Vagina (tissue), 2 donors: ENCODE measurements around the gene CASZ1.

ENCODE experiments used
- CTCF ChIP-seq, 3 experiments: fragments of 450-650 bp in 2 of 3; fragments of 200-600 bp in 1 of 3; sonication (generic) in 1 of 3; IDR thresholded peaks; one replicate each; pipeline ENCODE4 v1.5.1; 2017 to 2019; ENCODE audit warnings: antibody characterized with exemption in 3 of 3, mild to moderate bottlenecking in 2 of 3, moderate library complexity in 2 of 3
- POLR2A ChIP-seq, 2 donors: fragments of 450-650 bp; IDR thresholded peaks; one replicate each; pipeline ENCODE4 v1.6.1; 2017; ENCODE audit warnings: antibody characterized with exemption in 2 of 2, mild to moderate bottlenecking in 2 of 2, moderate library complexity in 2 of 2
- POLR2AphosphoS5 ChIP-seq, 2 donors: sonication (generic); formaldehyde crosslinking; IDR thresholded peaks; one replicate each; pipeline ENCODE4 v1.9.0; 2017; ENCODE audit warnings: antibody characterized with exemption in 2 of 2, mild to moderate bottlenecking in 2 of 2, low read depth in 1 of 2; ENCODE audit not compliant: insufficient read depth in 1 of 2

GRCh38 chr1:10829965-10830515 lies 33.6 kb upstream of the CASZ1 start:
- no peak for TF ChIP-seq CTCF (IDR thresholded peaks at IDR 0.05)
- TF ChIP-seq POLR2A (IDR thresholded peaks at IDR 0.05) = no peak
- TF ChIP-seq POLR2AphosphoS5 (IDR thresholded peaks at IDR 0.05; ENCODE audit: insufficient read depth in 1 of 2, low read depth in 1 of 2) = no peak
